A549 (cell line): ENCODE data around the gene GAREM1. TPM values are rescaled to one million over a fixed set of nuclear protein-coding genes. Genes with fewer than 3 reads are reported as not detected.

Experiments used
- ATAC-seq, 2 experiments: fragments of 200-7000 bp in 1 of 2; fragments of >200 bp in 1 of 2; cut with Nextera tagmentation in 1 of 2; cut with Tn5 transposase in 1 of 2; 3 replicates each; pipeline versions ENCODE4 v1.8.0 to v1.9.1; 2018 to 2020; ENCODE audit warnings: mild to moderate bottlenecking in 1 of 2, moderate library complexity in 1 of 2
- CTCF ChIA-PET: fragments of 300-600 bp; sonication (Branson Sonifier 250); formaldehyde crosslinking; extraction: SDS; loops from one replicate; lab custom pipeline; 2021; ENCODE audit warnings: antibody characterized with exemption, inconsistent platforms; lab: Yijun Ruan, JAX
- POLR2A ChIA-PET: fragments of 350-600 bp; formaldehyde crosslinking; extraction: SDS; loops from one replicate; lab custom pipeline; 2021; ENCODE audit warnings: antibody characterized with exemption, inconsistent platforms; lab: Yijun Ruan, JAX
- DNase-seq, 2 experiments: peaks; one replicate each; pipeline versions ENCODE4 v3.0.0 to v3.0.0-alpha.2; 2011 to 2016; ENCODE audit warnings: low read depth in 1 of 2, low spot score in 1 of 2
- FAIRE-seq: peaks from 2 replicates; lab custom pipeline; 2011; peaks lifted over from hg19 to GRCh38; lab: Jason Lieb, UNC
- H3K27ac ChIP-seq, 2 experiments: fragments of >200 bp; sonication (Bioruptor Twin); formaldehyde crosslinking; 3 replicates each; pipeline ENCODE4 v1.5.1; 2016 to 2017
- H3K4me1 ChIP-seq: fragments of >200 bp; sonication (Bioruptor Twin); formaldehyde crosslinking; 3 replicates; pipeline ENCODE4 v1.6.1; 2016
- H3K4me2 ChIP-seq: fragments of >200 bp; sonication (Bioruptor Twin); formaldehyde crosslinking; 3 replicates; pipeline ENCODE4 v1.6.1; 2016
- H3K4me3 ChIP-seq: fragments of >200 bp; sonication (Bioruptor Twin); formaldehyde crosslinking; 3 replicates; pipeline ENCODE4 v1.5.1; 2016
- H3K9me3 ChIP-seq: fragments of >200 bp; sonication (Bioruptor Twin); formaldehyde crosslinking; 3 replicates; pipeline ENCODE4 v1.6.1; 2016
- CBX2 ChIP-seq: fragments of 200-600 bp; sonication (generic); IDR thresholded peaks from 2 replicates; pipeline ENCODE4 v1.6.1; 2016; ENCODE audit warnings: low read depth, mild to moderate bottlenecking, borderline replicate concordance
- ESRRA ChIP-seq: fragments of 150-350 bp; IDR thresholded peaks from 2 replicates; pipeline ENCODE4 v1.6.1; 2014; ENCODE audit warnings: mild to moderate bottlenecking, low read length, borderline replicate concordance
- FOXS1 ChIP-seq: fragments of 250-450 bp; sonication (Bioruptor Pico); IDR thresholded peaks from 2 replicates; pipeline ENCODE4 v1.5.0; 2020; ENCODE audit warnings: mild to moderate bottlenecking, moderate library complexity
- HOXB13 ChIP-seq: fragments of 250-450 bp; sonication (Bioruptor Pico); IDR thresholded peaks from 2 replicates; pipeline ENCODE4 v1.5.0; 2020; ENCODE audit warnings: low read depth, mild to moderate bottlenecking, moderate library complexity
- MAZ ChIP-seq: fragments of 150-350 bp; IDR thresholded peaks from 2 replicates; pipeline ENCODE4 v1.6.1; 2014; ENCODE audit warnings: antibody characterized with exemption, low read depth, low read length, borderline replicate concordance
- MYC ChIP-seq: IDR thresholded peaks from 2 replicates; pipeline ENCODE4 v1.6.1; 2012; ENCODE audit warnings: mild to moderate bottlenecking, inconsistent platforms, low read length, improper control_type of control experiment, borderline replicate concordance
- NFE2L2 ChIP-seq: fragments of 150-350 bp; conservative IDR thresholded peaks from 2 replicates; pipeline ENCODE4 v1.6.1; 2014; ENCODE audit warnings: low read length
- RAD21 ChIP-seq, 2 experiments: fragments of >200 bp in 1 of 2; sonication (Bioruptor Twin) in 1 of 2; formaldehyde crosslinking in 1 of 2; IDR thresholded peaks in 1 of 2; conservative IDR thresholded peaks in 1 of 2; 2 replicates in 1 of 2; 3 replicates in 1 of 2; pipeline ENCODE4 v1.6.1; 2012 to 2018; ENCODE audit warnings: inconsistent platforms in 1 of 2
- RNF2 ChIP-seq: fragments of 200-600 bp; sonication (generic); IDR thresholded peaks from 2 replicates; pipeline ENCODE4 v1.6.1; 2016; ENCODE audit warnings: low read depth, mild to moderate bottlenecking, antibody characterized with exemption, moderate library complexity, borderline replicate concordance
- SREBF2 ChIP-seq: fragments of 450-650 bp; IDR thresholded peaks from 2 replicates; pipeline ENCODE4 v1.6.1; 2014; ENCODE audit warnings: mild to moderate bottlenecking, moderate library complexity
- ZC3H11A ChIP-seq: fragments of 450-650 bp; IDR thresholded peaks from 2 replicates; pipeline ENCODE4 v1.6.1; 2014; ENCODE audit warnings: antibody characterized with exemption, mild to moderate bottlenecking
- ZSCAN20 ChIP-seq: fragments of 250-450 bp; sonication (Bioruptor Pico); IDR thresholded peaks from 2 replicates; pipeline ENCODE4 v1.8.0; 2022; ENCODE audit warnings: mild to moderate bottlenecking, moderate library complexity
- WGBS: methylation state at CpG from one replicate; pipeline ENCODE4 v1.1.6; 2017; ENCODE audit errors: missing lambda C conversion rate; 5-methylcytosine and 5-hydroxymethylcytosine counted together
- polyA plus RNA-seq, 4 experiments: library from polyadenylated mRNA; depleted of rRNA in 3 of 4; stranded (reverse); fragments of >200 nt; fragmentation: RNase III in 1 of 4; extraction: RNeasy Plus Mini Kit Qiagen cat#74134 plus additional on column Dnase treatment in 1 of 4; gene quantifications; 2 replicates in 3 of 4; 3 replicates in 1 of 4; pipeline ENCODE4 v1.2.3, GENCODE V29; 2011 to 2017
- TF ChIP-seq, protein P1 (sequence below): fragments of 150-350 bp; IDR thresholded peaks from 2 replicates; pipeline ENCODE4 v1.6.1; 2014; ENCODE audit warnings: low read depth, mild to moderate bottlenecking, low read length
- TF ChIP-seq, protein P2 (sequence below): fragments of >200 bp; sonication (Bioruptor Twin); formaldehyde crosslinking; IDR thresholded peaks from 3 replicates; pipeline ENCODE4 v1.6.1; 2016
- TF ChIP-seq, protein P3 (sequence below): IDR thresholded peaks from 2 replicates; pipeline ENCODE4 v1.6.1; 2012
- TF ChIP-seq, protein P4 (sequence below): fragments of 250-450 bp; sonication (Bioruptor Pico); IDR thresholded peaks from 2 replicates; pipeline ENCODE4 v1.5.0; 2020; ENCODE audit warnings: low read depth, mild to moderate bottlenecking, moderate library complexity
- TF ChIP-seq, protein P5 (sequence below): IDR thresholded peaks from 2 replicates; pipeline ENCODE4 v1.6.1; 2012; ENCODE audit warnings: low read depth, borderline replicate concordance

GAREM1 gene
- polyA plus RNA-seq, 2 of the 4 experiments (the other 2 are of a cell fraction), result 1.3 to 5.0 TPM

DNA sequence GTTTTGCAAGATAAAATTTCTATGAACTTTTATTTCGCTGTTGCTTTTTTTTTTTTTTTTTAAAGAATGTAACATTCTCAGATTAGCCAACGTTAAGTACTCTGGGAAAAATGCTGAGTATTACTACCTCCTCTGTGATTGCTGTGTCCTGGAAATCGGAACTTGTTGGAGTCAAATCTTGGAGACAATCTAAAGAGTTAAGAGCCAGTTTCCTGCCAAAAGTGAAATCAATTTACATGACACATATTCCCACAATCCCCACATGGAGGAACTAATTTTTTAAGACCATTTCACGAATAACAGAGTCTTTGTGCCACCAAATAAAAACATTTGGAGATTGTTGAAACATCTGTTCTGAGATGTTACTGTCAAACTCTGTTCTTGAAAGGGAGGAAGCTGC lies 153.0 kb downstream of the GAREM1 start (continued):
- TF ChIP-seq, protein P1, sequence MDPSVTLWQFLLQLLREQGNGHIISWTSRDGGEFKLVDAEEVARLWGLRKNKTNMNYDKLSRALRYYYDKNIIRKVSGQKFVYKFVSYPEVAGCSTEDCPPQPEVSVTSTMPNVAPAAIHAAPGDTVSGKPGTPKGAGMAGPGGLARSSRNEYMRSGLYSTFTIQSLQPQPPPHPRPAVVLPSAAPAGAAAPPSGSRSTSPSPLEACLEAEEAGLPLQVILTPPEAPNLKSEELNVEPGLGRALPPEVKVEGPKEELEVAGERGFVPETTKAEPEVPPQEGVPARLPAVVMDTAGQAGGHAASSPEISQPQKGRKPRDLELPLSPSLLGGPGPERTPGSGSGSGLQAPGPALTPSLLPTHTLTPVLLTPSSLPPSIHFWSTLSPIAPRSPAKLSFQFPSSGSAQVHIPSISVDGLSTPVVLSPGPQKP, result no peak
- no peak for TF ChIP-seq MAZ
- TF ChIP-seq SREBF2, result no peak
- TF ChIP-seq FOXS1 (CRISPR knock-in tag), result no peak
- TF ChIP-seq, protein P2, sequence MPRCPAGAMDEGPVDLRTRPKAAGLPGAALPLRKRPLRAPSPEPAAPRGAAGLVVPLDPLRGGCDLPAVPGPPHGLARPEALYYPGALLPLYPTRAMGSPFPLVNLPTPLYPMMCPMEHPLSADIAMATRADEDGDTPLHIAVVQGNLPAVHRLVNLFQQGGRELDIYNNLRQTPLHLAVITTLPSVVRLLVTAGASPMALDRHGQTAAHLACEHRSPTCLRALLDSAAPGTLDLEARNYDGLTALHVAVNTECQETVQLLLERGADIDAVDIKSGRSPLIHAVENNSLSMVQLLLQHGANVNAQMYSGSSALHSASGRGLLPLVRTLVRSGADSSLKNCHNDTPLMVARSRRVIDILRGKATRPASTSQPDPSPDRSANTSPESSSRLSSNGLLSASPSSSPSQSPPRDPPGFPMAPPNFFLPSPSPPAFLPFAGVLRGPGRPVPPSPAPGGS, result no peak

DNA sequence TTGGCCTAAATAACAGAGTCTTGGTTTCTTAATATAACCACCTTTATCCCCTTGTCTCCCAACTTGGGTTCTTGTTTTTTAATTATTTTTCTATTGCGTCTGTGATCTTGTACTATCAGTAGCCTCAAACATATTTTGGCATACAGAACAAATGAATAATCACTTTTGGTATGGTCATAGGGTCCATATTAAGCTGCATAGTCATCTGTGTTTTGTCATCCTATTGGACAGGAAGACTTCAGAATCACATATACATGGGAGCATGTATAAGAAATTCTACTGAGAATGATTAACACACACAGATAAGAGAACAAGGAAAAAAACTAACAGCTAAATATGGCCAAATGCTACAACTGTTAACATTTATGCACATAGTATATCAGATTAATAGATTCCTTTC lies 154.8 kb downstream of the GAREM1 start:
- Histone ChIP-seq H3K9me3 (no peaks in the 10 kb centered on the region), H3K4me3 (no peak overlapping the region), H3K4me2 (no peak overlapping the region), H3K27ac (no peak overlapping the region), H3K4me1 (peaks cover 17% of the 10 kb centered on the region)
- no peak for DNase-seq
- ChIA-PET CTCF (interaction anchor here (1.2 to 2.9 kb wide), 2 partner anchors 155 to 158 kb away, joined by 3 to 10 read pairs; partner anchors contain the start of gene GAREM1), POLR2A (no interaction called here)
- 91% methylated on average over 1 of the region's 1 CpG for WGBS
- TF ChIP-seq ZC3H11A, result no peak
- no peak for TF ChIP-seq SREBF2
- no peak for TF ChIP-seq MYC
- no peak for TF ChIP-seq RAD21 (conservative IDR thresholded peaks at IDR 0.05 in 1 of 2, IDR thresholded peaks at IDR 0.05 in 1 of 2)
- no peak for TF ChIP-seq FOXS1 (CRISPR knock-in tag)
- no peak for TF ChIP-seq RNF2
- no peak for TF ChIP-seq CBX2
- TF ChIP-seq, protein P3, sequence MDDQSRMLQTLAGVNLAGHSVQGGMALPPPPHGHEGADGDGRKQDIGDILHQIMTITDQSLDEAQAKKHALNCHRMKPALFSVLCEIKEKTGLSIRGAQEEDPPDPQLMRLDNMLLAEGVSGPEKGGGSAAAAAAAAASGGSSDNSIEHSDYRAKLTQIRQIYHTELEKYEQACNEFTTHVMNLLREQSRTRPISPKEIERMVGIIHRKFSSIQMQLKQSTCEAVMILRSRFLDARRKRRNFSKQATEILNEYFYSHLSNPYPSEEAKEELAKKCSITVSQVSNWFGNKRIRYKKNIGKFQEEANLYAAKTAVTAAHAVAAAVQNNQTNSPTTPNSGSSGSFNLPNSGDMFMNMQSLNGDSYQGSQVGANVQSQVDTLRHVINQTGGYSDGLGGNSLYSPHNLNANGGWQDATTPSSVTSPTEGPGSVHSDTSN, result no peak
- TF ChIP-seq, protein P4, sequence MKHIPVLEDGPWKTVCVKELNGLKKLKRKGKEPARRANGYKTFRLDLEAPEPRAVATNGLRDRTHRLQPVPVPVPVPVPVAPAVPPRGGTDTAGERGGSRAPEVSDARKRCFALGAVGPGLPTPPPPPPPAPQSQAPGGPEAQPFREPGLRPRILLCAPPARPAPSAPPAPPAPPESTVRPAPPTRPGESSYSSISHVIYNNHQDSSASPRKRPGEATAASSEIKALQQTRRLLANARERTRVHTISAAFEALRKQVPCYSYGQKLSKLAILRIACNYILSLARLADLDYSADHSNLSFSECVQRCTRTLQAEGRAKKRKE (CRISPR knock-in tag), result no peak
- TF ChIP-seq, protein P2, result no peak
- no peak for TF ChIP-seq ZSCAN20 (CRISPR knock-in tag)
- no peak for TF ChIP-seq ESRRA
- no peak for TF ChIP-seq NFE2L2
- TF ChIP-seq, protein P5, sequence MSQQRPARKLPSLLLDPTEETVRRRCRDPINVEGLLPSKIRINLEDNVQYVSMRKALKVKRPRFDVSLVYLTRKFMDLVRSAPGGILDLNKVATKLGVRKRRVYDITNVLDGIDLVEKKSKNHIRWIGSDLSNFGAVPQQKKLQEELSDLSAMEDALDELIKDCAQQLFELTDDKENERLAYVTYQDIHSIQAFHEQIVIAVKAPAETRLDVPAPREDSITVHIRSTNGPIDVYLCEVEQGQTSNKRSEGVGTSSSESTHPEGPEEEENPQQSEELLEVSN, result no peak
- TF ChIP-seq, protein P1, result no peak
- TF ChIP-seq HOXB13 (CRISPR knock-in tag), result no peak
- ATAC-seq, result no peak
- no peak for FAIRE-seq
